ENCODE data around the gene LAGE3. TPM values are rescaled to one million over a fixed set of nuclear protein-coding genes. Genes with fewer than 3 reads are reported as not detected.

LAGE3 gene
- total RNA-seq, 3 donors from 2014 or later, result 10.7 to 18.5 (median 13.9) TPM

GRCh38 chrX:154436374-154436982 lies 42.6 kb downstream of the LAGE3 start:
- Histone ChIP-seq H3K4me3 (peak overlapping the region; percentile 38), H3K36me3 (ENCODE audit: low read depth) (no peaks in the 10 kb centered on the region), H3K4me1 (ENCODE audit: low read depth) (no peaks in the 10 kb centered on the region), H3K9me3 (no peaks in the 10 kb centered on the region)
- ATAC-seq, result peak; percentile 68
- TF ChIP-seq CTCF (IDR thresholded peaks at IDR 0.05), result no peak
- peak; percentile 17 to 67 (median 55) for DNase-seq
- intact Hi-C loops (cut with DNase I, micrococcal nuclease), result no loop called here

- TF ChIP-seq CTCF (IDR thresholded peaks at IDR 0.05), result no peak
- H3K4me3 ChIP-seq, result no peak overlapping the region
- no peaks in the 10 kb centered on the region for H3K4me1 ChIP-seq (ENCODE audit: low read depth)
Measured at GRCh38 chrX:154435171-154435733, 43.8 kb downstream of the LAGE3 start.

GRCh38 chrX:154434394-154435168 lies 44.5 kb downstream of the LAGE3 start:
- Histone ChIP-seq H3K9me3 (no peaks in the 10 kb centered on the region), H3K36me3 (ENCODE audit: low read depth) (no peaks in the 10 kb centered on the region), H3K4me3 (no peak overlapping the region), H3K4me1 (ENCODE audit: low read depth) (no peaks in the 10 kb centered on the region)
- intact Hi-C loops (cut with DNase I, micrococcal nuclease), result no loop called here
- ATAC-seq (no peak), DNase-seq (no peak)
- no peak for TF ChIP-seq CTCF (IDR thresholded peaks at IDR 0.05)

More at GRCh38 chrX:154435171-154435733, 43.8 kb downstream of the LAGE3 start:
- no peaks in the 10 kb centered on the region for H3K9me3 ChIP-seq
- DNase-seq (no peak), ATAC-seq (no peak)
- H3K36me3 ChIP-seq (ENCODE audit: low read depth), result no peaks in the 10 kb centered on the region
- intact Hi-C loops (cut with DNase I, micrococcal nuclease), result no loop called here

- TF ChIP-seq CTCF (IDR thresholded peaks at IDR 0.05), result no peak
Measured at GRCh38 chrX:154433605-154434004, 45.5 kb downstream of the LAGE3 start.

GRCh38 chrX:154432210-154432609 lies 46.9 kb downstream of the LAGE3 start:
- no peak overlapping the region for H3K4me3 ChIP-seq
- DNase-seq, result no peak
- no peaks in the 10 kb centered on the region for H3K9me3 ChIP-seq
- no peak for ATAC-seq
- TF ChIP-seq CTCF (IDR thresholded peaks at IDR 0.05), result no peak
- intact Hi-C loops (cut with DNase I, micrococcal nuclease), result no loop called here
- H3K4me1 ChIP-seq (ENCODE audit: low read depth), result no peaks in the 10 kb centered on the region
- no peaks in the 10 kb centered on the region for H3K36me3 ChIP-seq (ENCODE audit: low read depth)

More at GRCh38 chrX:154433605-154434004, 45.5 kb downstream of the LAGE3 start:
- no peaks in the 10 kb centered on the region for H3K4me1 ChIP-seq (ENCODE audit: low read depth)
- H3K36me3 ChIP-seq (ENCODE audit: low read depth), result no peaks in the 10 kb centered on the region
- H3K4me3 ChIP-seq, result no peak overlapping the region
- intact Hi-C loops (cut with DNase I, micrococcal nuclease), result no loop called here
- DNase-seq (no peak), ATAC-seq (no peak)
- H3K9me3 ChIP-seq, result no peaks in the 10 kb centered on the region
